Activated CD4-positive, alpha-beta T cell treated with anti-CD3 and anti-CD28 coated beads for 24 hours (primary cell): ENCODE measurements around the gene GAS6.
"Not testable (repeated sequence)": the region's sequence is repeated elsewhere in the genome, so short reads cannot be mapped to it uniquely, and the experiment has no call there.

Experiments used
- DNase-seq, 2 donors: peaks; one replicate each; pipeline ENCODE4 v3.0.0-alpha.2; 2020; ENCODE audit warnings: low read depth in 2 of 2

The GAS6 gene

GRCh38 chr13:113837560-113838355 lies 26.1 kb downstream of the GAS6 start:
- no peak for DNase-seq

- DNase-seq, result no peak
Observed at GRCh38 chr13:113836768-113837559, 26.9 kb downstream of the GAS6 start.

- DNase-seq, result no peak
Observed at GRCh38 chr13:113835461-113836270, 28.2 kb downstream of the GAS6 start.

GRCh38 chr13:113834496-113835200 lies 29.2 kb downstream of the GAS6 start:
- no peak for DNase-seq

GRCh38 chr13:113834006-113834405 lies 29.9 kb downstream of the GAS6 start:
- DNase-seq, result not testable (repeated sequence)

- DNase-seq, result no peak
Observed at GRCh38 chr13:113833111-113833830, 30.6 kb downstream of the GAS6 start.

- no peak for DNase-seq
Observed at GRCh38 chr13:113832631-113833030, 31.2 kb downstream of the GAS6 start.

- no peak for DNase-seq
Observed at GRCh38 chr13:113832205-113832604, 31.7 kb downstream of the GAS6 start.

GRCh38 chr13:113831061-113831460 lies 32.8 kb downstream of the GAS6 start:
- DNase-seq, result no peak

- DNase-seq, result not testable (repeated sequence)
Observed at GRCh38 chr13:113830426-113830950, 33.4 kb downstream of the GAS6 start.

- no peak for DNase-seq
Observed at GRCh38 chr13:113828282-113828825, 35.5 kb downstream of the GAS6 start.

GRCh38 chr13:113827021-113827420 lies 36.9 kb downstream of the GAS6 start:
- DNase-seq, result no peak

GRCh38 chr13:113826446-113826845 lies 37.4 kb downstream of the GAS6 start:
- DNase-seq, result not testable (repeated sequence)

GRCh38 chr13:113825841-113826240 lies 38.0 kb downstream of the GAS6 start:
- DNase-seq, result no peak

GRCh38 chr13:113823771-113824170 lies 40.1 kb downstream of the GAS6 start:
- DNase-seq, result no peak

- DNase-seq, result no peak
Observed at GRCh38 chr13:113822956-113823744, 40.7 kb downstream of the GAS6 start.

GRCh38 chr13:113822266-113822665 lies 41.6 kb downstream of the GAS6 start:
- DNase-seq, result no peak

GRCh38 chr13:113821847-113822246 lies 42.0 kb downstream of the GAS6 start:
- DNase-seq, result no peak
